Left ventricle myocardium inferior (tissue), 1 donor: Measurements from ENCODE around the gene ANKRD40CL. TPM values are rescaled to one million over a fixed set of nuclear protein-coding genes. Genes with fewer than 3 reads are reported as not detected.

Source experiments
- DNase-seq: peaks from one replicate; pipeline ENCODE4 v3.0.0-alpha.2; 2020
- H3K27ac ChIP-seq: fragments of 200-600 bp; replicated peaks from 2 replicates; pipeline ENCODE4 v1.8.0; 2021
- H3K27me3 ChIP-seq: fragments of 200-600 bp; 2 replicates; pipeline ENCODE4 v1.8.0; 2021; ENCODE audit warnings: low read depth
- H3K36me3 ChIP-seq: fragments of 200-600 bp; 2 replicates; pipeline ENCODE4 v1.8.0; 2021
- H3K4me1 ChIP-seq: fragments of 200-600 bp; 2 replicates; pipeline ENCODE4 v1.8.0; 2021
- H3K4me3 ChIP-seq: fragments of 200-600 bp; 2 replicates; pipeline ENCODE4 v1.8.0; 2021; ENCODE audit warnings: mild to moderate bottlenecking, moderate library complexity
- H3K9me3 ChIP-seq: fragments of 200-600 bp; replicated peaks from 2 replicates; pipeline ENCODE4 v1.8.0; 2021
- intact Hi-C: fragments of 100-400 bp; cut with micrococcal nuclease; formaldehyde crosslinking; loops from one replicate; pipeline ENCODE4 v1.11.0; 2022
- total RNA-seq: library from RNA; stranded (reverse); fragmentation: NEBNext Ultra II Directional; extraction: Animal tissue kit (Norgen Biotek cat#: 25700); gene quantifications from one replicate; pipeline ENCODE4 v1.2.1, GENCODE V29; 2021
- TF ChIP-seq, protein P1 (sequence below): fragments of 200-600 bp; IDR thresholded peaks from 2 replicates; pipeline ENCODE4 v1.8.0; 2021; ENCODE audit warnings: antibody characterized with exemption, mild to moderate bottlenecking, borderline replicate concordance
- donor health status: DM: no; HTN: yes; CAD: no; lungs with severe emphysema.

ANKRD40CL gene
- total RNA-seq, 1 donor from 2014 or later = not detected

DNA sequence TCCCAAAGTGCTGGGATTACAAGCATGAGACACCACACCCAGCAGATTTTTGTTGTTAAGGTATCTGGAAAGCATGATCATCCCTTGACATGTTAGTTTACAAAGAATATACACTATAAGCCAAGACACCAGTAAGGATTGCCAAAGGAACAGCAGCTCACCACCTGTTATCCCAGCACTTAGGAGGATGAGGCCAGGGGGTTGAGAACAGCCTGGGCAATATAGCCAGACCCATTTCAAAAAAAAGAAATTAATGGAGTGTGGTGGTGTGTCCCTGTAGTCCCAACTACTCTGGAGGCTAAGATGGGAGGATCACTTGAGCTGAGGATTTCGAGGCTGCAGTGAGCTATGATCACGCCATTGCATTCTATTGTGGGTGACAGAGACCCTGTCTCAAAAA is 5.1 kb downstream of the ANKRD40CL start:
- TF ChIP-seq, protein P1, sequence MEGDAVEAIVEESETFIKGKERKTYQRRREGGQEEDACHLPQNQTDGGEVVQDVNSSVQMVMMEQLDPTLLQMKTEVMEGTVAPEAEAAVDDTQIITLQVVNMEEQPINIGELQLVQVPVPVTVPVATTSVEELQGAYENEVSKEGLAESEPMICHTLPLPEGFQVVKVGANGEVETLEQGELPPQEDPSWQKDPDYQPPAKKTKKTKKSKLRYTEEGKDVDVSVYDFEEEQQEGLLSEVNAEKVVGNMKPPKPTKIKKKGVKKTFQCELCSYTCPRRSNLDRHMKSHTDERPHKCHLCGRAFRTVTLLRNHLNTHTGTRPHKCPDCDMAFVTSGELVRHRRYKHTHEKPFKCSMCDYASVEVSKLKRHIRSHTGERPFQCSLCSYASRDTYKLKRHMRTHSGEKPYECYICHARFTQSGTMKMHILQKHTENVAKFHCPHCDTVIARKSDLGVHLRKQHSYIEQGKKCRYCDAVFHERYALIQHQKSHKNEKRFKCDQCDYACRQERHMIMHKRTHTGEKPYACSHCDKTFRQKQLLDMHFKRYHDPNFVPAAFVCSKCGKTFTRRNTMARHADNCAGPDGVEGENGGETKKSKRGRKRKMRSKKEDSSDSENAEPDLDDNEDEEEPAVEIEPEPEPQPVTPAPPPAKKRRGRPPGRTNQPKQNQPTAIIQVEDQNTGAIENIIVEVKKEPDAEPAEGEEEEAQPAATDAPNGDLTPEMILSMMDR = no peak

DNA sequence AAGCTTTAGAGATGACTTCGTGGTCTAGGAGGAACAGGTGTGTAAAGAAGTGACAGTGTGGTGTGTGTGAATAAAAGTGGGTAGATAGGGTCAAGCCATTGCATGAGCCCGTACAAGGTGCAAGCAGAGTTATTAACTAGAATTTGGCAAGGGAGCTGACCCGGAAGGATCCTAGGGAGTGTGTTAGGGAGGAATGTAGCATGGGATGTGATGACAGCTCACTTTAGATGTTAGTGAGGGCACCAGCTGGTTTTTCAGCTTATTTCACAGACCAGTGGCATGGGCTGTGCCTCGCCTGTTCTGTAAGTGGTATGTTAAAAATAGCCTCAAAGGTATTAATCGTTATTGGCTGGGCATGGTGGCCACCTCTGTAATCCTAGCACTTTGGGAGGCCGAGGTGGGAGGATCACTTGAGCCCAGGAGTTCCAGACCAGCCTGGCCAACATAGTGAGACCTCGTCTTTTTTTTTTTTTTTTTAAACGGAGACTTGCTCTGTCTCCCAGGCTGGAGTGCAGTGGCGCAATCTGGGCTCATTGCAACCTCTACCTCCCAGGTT is 8.3 kb downstream of the ANKRD40CL start:
- no peak for DNase-seq
- Histone ChIP-seq H3K27ac (no peak overlapping the region), H3K27me3 (no peaks in the 10 kb centered on the region), H3K9me3 (no peaks in the 10 kb centered on the region), H3K4me1 (peaks cover 15% of the 10 kb centered on the region), H3K4me3 (no peak overlapping the region), H3K36me3 (peaks cover 15% of the 10 kb centered on the region)
- TF ChIP-seq, protein P1 = no peak
- intact Hi-C loops = no loop called here

More for the DNA sequence above, 5.1 kb downstream of the ANKRD40CL start:
- H3K27me3 ChIP-seq = no peaks in the 10 kb centered on the region
- peaks cover 35% of the 10 kb centered on the region for H3K4me1 ChIP-seq
- no peaks in the 10 kb centered on the region for H3K36me3 ChIP-seq
- no peaks in the 10 kb centered on the region for H3K9me3 ChIP-seq
- DNase-seq = no peak
- no peak overlapping the region for H3K4me3 ChIP-seq
- no peak overlapping the region for H3K27ac ChIP-seq
- intact Hi-C loops = no loop called here

- no peak overlapping the region for H3K4me3 ChIP-seq
- no peaks in the 10 kb centered on the region for H3K9me3 ChIP-seq
- no peak overlapping the region for H3K27ac ChIP-seq
- intact Hi-C loops = no loop called here
- TF ChIP-seq, protein P1 = no peak
- peaks cover 20% of the 10 kb centered on the region for H3K36me3 ChIP-seq
- no peak for DNase-seq
- no peaks in the 10 kb centered on the region for H3K27me3 ChIP-seq
- H3K4me1 ChIP-seq = peaks cover 10% of the 10 kb centered on the region
Measured at GRCh38 chr17:50758524-50758923, 8.8 kb downstream of the ANKRD40CL start.

- peaks cover 6% of the 10 kb centered on the region for H3K4me1 ChIP-seq
- no peak for DNase-seq
- H3K27me3 ChIP-seq = no peaks in the 10 kb centered on the region
- H3K4me3 ChIP-seq = no peak overlapping the region
- peaks cover 60% of the 10 kb centered on the region for H3K36me3 ChIP-seq
- intact Hi-C loops = no loop called here
- H3K9me3 ChIP-seq = no peaks in the 10 kb centered on the region
- TF ChIP-seq, protein P1 = no peak
- H3K27ac ChIP-seq = no peak overlapping the region
Measured at GRCh38 chr17:50754521-50754920, 12.8 kb downstream of the ANKRD40CL start.

DNA sequence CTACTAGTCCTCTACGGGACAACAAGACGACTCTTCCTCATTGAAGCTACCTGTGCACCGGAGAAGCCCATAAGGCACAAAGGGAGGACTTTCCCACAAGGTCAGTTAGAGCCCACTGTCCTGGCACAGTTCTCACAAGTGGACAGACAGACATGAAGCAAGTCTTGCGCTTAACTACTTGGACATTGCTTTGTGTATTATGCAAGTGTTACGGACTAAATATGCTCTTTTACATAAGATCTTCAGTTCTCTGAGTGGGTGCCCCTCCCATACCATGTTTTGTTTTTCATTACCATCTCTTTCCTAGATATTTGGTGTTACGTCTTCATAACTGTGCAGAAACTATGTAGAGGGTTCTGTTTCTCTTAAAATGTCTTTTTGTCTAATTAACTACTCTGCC is 18.1 kb downstream of the ANKRD40CL start:
- H3K9me3 ChIP-seq = no peaks in the 10 kb centered on the region
- H3K36me3 ChIP-seq = peaks cover 100% of the 10 kb centered on the region
- no peak overlapping the region for H3K4me3 ChIP-seq
- TF ChIP-seq, protein P1 = no peak
- peaks cover 8% of the 10 kb centered on the region for H3K4me1 ChIP-seq
- intact Hi-C loops = no loop called here
- H3K27ac ChIP-seq = no peak overlapping the region
- no peaks in the 10 kb centered on the region for H3K27me3 ChIP-seq
- no peak for DNase-seq
